DOHH2 (cell line): ENCODE data around the gene UBE2I.

Source experiments
- H3F3A ChIP-seq: fragments of 200-600 bp; sonication (generic), shearing (Covaris generic); 2 replicates; pipeline ENCODE4 v1.6.0; 2016; ENCODE audit warnings: antibody characterized with exemption, mild to moderate bottlenecking; ENCODE audit not compliant: control insufficient read depth, insufficient read depth
- H3K27ac ChIP-seq: fragments of 200-600 bp; sonication (generic); 2 replicates; pipeline ENCODE4 v1.5.1; 2014; ENCODE audit warnings: low read depth, mild to moderate bottlenecking, low read length, moderate library complexity
- H3K27me3 ChIP-seq: fragments of 200-600 bp; sonication (generic); 2 replicates; pipeline ENCODE4 v1.6.1; 2014; ENCODE audit warnings: mild to moderate bottlenecking, low read length, mixed read lengths; ENCODE audit not compliant: control insufficient read depth
- H3K36me3 ChIP-seq: fragments of 200-600 bp; sonication (generic); 2 replicates; pipeline ENCODE4 v1.6.1; 2014; ENCODE audit warnings: mild to moderate bottlenecking, low read length, moderate library complexity, mixed read lengths; ENCODE audit not compliant: control insufficient read depth
- H3K4me1 ChIP-seq: fragments of 200-600 bp; sonication (generic); 2 replicates; pipeline ENCODE4 v1.6.1; 2014; ENCODE audit warnings: mild to moderate bottlenecking, low read length, mixed read lengths; ENCODE audit not compliant: control insufficient read depth
- H3K4me2 ChIP-seq: fragments of 200-600 bp; sonication (generic); 2 replicates; pipeline ENCODE4 v1.6.0; 2014; ENCODE audit warnings: mild to moderate bottlenecking, low read length, moderate library complexity
- H3K4me3 ChIP-seq: fragments of 200-600 bp; sonication (generic); 2 replicates; pipeline ENCODE4 v1.5.1; 2014; ENCODE audit warnings: mild to moderate bottlenecking, low read length, mixed read lengths
- H3K79me2 ChIP-seq: fragments of 200-600 bp; sonication (generic); 2 replicates; pipeline ENCODE4 v1.6.1; 2014; ENCODE audit warnings: mild to moderate bottlenecking, low read length, mixed read lengths; ENCODE audit not compliant: control insufficient read depth
- H3K9me2 ChIP-seq: fragments of 200-600 bp; sonication (generic); replicated peaks from 2 replicates; pipeline ENCODE4 v1.6.1; 2014; ENCODE audit warnings: mild to moderate bottlenecking, low read length, mixed read lengths; ENCODE audit not compliant: control insufficient read depth
- H3K9me3 ChIP-seq: fragments of 200-600 bp; sonication (generic); 2 replicates; pipeline ENCODE4 v1.6.1; 2014; ENCODE audit warnings: antibody characterized with exemption, low read length, mixed read lengths; ENCODE audit not compliant: control insufficient read depth, insufficient read depth
- H4K20me1 ChIP-seq: fragments of 200-600 bp; sonication (generic); 2 replicates; pipeline ENCODE4 v1.6.0; 2014; ENCODE audit warnings: low read depth, mild to moderate bottlenecking, antibody characterized with exemption, low read length, moderate library complexity; ENCODE audit not compliant: control insufficient read depth, insufficient read depth
- EZH2phosphoT487 ChIP-seq: fragments of 200-600 bp; sonication (generic); IDR thresholded peaks from 2 replicates; pipeline ENCODE4 v1.6.1; 2017; ENCODE audit warnings: borderline replicate concordance, mild to moderate bottlenecking, antibody characterized with exemption, low read length, moderate library complexity, mixed read lengths
- TF ChIP-seq, protein P1 (sequence below): fragments of 200-600 bp; sonication (generic); IDR thresholded peaks from one replicate; pipeline ENCODE4 v1.5.1; 2014; ENCODE audit warnings: antibody characterized with exemption, mild to moderate bottlenecking, low read depth, low read length; ENCODE audit not compliant: poor library complexity, severe bottlenecking

UBE2I gene

GRCh38 chr16:1301562-1301961 is 7.9 kb upstream of the UBE2I start:
- no peak for TF ChIP-seq EZH2phosphoT487
- TF ChIP-seq, protein P1, sequence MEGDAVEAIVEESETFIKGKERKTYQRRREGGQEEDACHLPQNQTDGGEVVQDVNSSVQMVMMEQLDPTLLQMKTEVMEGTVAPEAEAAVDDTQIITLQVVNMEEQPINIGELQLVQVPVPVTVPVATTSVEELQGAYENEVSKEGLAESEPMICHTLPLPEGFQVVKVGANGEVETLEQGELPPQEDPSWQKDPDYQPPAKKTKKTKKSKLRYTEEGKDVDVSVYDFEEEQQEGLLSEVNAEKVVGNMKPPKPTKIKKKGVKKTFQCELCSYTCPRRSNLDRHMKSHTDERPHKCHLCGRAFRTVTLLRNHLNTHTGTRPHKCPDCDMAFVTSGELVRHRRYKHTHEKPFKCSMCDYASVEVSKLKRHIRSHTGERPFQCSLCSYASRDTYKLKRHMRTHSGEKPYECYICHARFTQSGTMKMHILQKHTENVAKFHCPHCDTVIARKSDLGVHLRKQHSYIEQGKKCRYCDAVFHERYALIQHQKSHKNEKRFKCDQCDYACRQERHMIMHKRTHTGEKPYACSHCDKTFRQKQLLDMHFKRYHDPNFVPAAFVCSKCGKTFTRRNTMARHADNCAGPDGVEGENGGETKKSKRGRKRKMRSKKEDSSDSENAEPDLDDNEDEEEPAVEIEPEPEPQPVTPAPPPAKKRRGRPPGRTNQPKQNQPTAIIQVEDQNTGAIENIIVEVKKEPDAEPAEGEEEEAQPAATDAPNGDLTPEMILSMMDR = no peak
- no peaks in the 10 kb centered on the region for H3K9me3 ChIP-seq
- no peaks in the 10 kb centered on the region for H3K79me2 ChIP-seq
- H3K27me3 ChIP-seq = peaks cover 2% of the 10 kb centered on the region; the same call in 1 of the 2 replicates
- H4K20me1 ChIP-seq = no peaks in the 10 kb centered on the region
- peaks cover 60% of the 10 kb centered on the region for H3K4me1 ChIP-seq
- no peaks in the 10 kb centered on the region for H3K36me3 ChIP-seq
- H3F3A ChIP-seq = peaks cover 9% of the 10 kb centered on the region
- H3K9me2 ChIP-seq = no peaks in the 10 kb centered on the region
- no peak overlapping the region for H3K4me2 ChIP-seq
- H3K4me3 ChIP-seq = no peak overlapping the region
- no peak overlapping the region for H3K27ac ChIP-seq

DNA sequence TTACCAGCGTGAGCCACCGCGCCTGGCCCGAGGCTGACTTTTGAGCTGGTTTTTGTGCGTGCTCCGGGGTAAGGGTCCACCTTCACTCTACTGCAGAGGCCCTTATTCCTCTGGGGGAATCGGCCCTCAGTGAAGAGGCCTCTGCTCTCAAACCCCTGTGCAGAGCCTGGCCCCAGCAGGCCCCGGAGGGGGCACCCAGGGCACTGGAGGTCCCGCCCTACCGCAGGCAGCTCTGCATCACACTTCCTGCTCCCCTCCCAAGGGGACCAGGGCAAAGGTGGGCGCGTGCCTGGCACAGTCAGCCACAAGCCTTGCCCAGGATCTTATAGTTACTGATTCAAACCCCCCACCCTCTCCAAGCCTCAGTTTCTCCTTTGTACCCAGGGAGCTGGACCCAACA is 3.6 kb upstream of the UBE2I start:
- TF ChIP-seq, protein P1 = no peak
- TF ChIP-seq EZH2phosphoT487 = no peak
- peaks cover 6% of the 10 kb centered on the region for H4K20me1 ChIP-seq
- peaks cover 9% of the 10 kb centered on the region for H3F3A ChIP-seq
- H3K36me3 ChIP-seq = peaks cover 9% of the 10 kb centered on the region
- H3K9me2 ChIP-seq = no peaks in the 10 kb centered on the region
- peak overlapping the region; percentile 18 for H3K4me2 ChIP-seq
- 0 out of 2 replicates have a peak overlapping the region, but pooled peaks have one; percentile 19 for H3K4me3 ChIP-seq
- H3K9me3 ChIP-seq = no peaks in the 10 kb centered on the region; the same call in 1 of the 2 replicates
- peaks cover 10% of the 10 kb centered on the region for H3K79me2 ChIP-seq
- no peak overlapping the region for H3K27ac ChIP-seq
- no peaks in the 10 kb centered on the region for H3K27me3 ChIP-seq
- H3K4me1 ChIP-seq = peaks cover 54% of the 10 kb centered on the region

GRCh38 chr16:1306334-1306733 is 3.1 kb upstream of the UBE2I start:
- H3K4me1 ChIP-seq = peaks cover 54% of the 10 kb centered on the region
- H3F3A ChIP-seq = peaks cover 9% of the 10 kb centered on the region
- no peak overlapping the region for H3K4me3 ChIP-seq
- no peak overlapping the region for H3K27ac ChIP-seq
- peak overlapping the region; percentile 18 for H3K4me2 ChIP-seq
- H3K79me2 ChIP-seq = peaks cover 15% of the 10 kb centered on the region
- no peaks in the 10 kb centered on the region; the same call in 1 of the 2 replicates for H3K9me3 ChIP-seq
- H3K27me3 ChIP-seq = no peaks in the 10 kb centered on the region
- H3K9me2 ChIP-seq = no peaks in the 10 kb centered on the region
- no peak for TF ChIP-seq EZH2phosphoT487
- TF ChIP-seq, protein P1 = no peak
- peaks cover 11% of the 10 kb centered on the region for H4K20me1 ChIP-seq
- peaks cover 14% of the 10 kb centered on the region for H3K36me3 ChIP-seq
